Endothelial cell of umbilical vein (primary cell): Measurements from ENCODE around the gene SPINT4.

Source experiments
- EZH2 ChIP-seq: IDR thresholded peaks from 2 replicates; pipeline ENCODE4 v1.6.1; 2012; ENCODE audit warnings: borderline replicate concordance, low read depth, mild to moderate bottlenecking, moderate library complexity, low read length, inconsistent platforms; ENCODE audit not compliant: severe bottlenecking
- FOS ChIP-seq: IDR thresholded peaks from 2 replicates; pipeline ENCODE4 v1.6.1; 2011; ENCODE audit warnings: mild to moderate bottlenecking, low read length, moderate library complexity, borderline replicate concordance; ENCODE audit not compliant: insufficient read depth
- GATA2 ChIP-seq: IDR thresholded peaks from 2 replicates; pipeline ENCODE4 v1.7.0; 2011; ENCODE audit warnings: low read depth, mild to moderate bottlenecking, moderate library complexity, mixed read lengths, low read length; ENCODE audit not compliant: insufficient read length, insufficient read depth
- JUN ChIP-seq: IDR thresholded peaks from 2 replicates; pipeline ENCODE4 v1.6.1; 2011; ENCODE audit warnings: borderline replicate concordance, low read depth; ENCODE audit not compliant: insufficient read length, insufficient read depth
- MYC ChIP-seq: IDR thresholded peaks from one replicate; pipeline ENCODE4 v1.6.1; 2011; ENCODE audit warnings: mild to moderate bottlenecking, low read depth, low read length
- POLR2A ChIP-seq: IDR thresholded peaks from 2 replicates; pipeline ENCODE4 v1.6.1; 2012; ENCODE audit warnings: low read depth, mild to moderate bottlenecking, control low read depth, low read length
- POLR2AphosphoS5 ChIP-seq: IDR thresholded peaks from 2 replicates; pipeline ENCODE4 v1.6.1; 2012; ENCODE audit warnings: low read depth, mild to moderate bottlenecking, control low read depth, low read length, moderate library complexity; ENCODE audit not compliant: insufficient read depth
- TF ChIP-seq, protein P1 (sequence below): IDR thresholded peaks from 2 replicates; pipeline ENCODE4 v1.6.1; 2011; ENCODE audit not compliant: insufficient read depth, insufficient read length
- TF ChIP-seq, protein P2 (sequence below), 2 donors: IDR thresholded peaks; 1 replicate in 1 of 2; 2 replicates in 1 of 2; pipeline ENCODE4 v1.5.1; 2011; ENCODE audit warnings: low read length in 2 of 2, mild to moderate bottlenecking in 2 of 2, moderate library complexity in 2 of 2, control low read depth in 1 of 2, inconsistent platforms in 1 of 2, low read depth in 1 of 2; ENCODE audit not compliant: insufficient read depth in 1 of 2; ENCODE audit errors: extremely low read depth in 1 of 2

DNA sequence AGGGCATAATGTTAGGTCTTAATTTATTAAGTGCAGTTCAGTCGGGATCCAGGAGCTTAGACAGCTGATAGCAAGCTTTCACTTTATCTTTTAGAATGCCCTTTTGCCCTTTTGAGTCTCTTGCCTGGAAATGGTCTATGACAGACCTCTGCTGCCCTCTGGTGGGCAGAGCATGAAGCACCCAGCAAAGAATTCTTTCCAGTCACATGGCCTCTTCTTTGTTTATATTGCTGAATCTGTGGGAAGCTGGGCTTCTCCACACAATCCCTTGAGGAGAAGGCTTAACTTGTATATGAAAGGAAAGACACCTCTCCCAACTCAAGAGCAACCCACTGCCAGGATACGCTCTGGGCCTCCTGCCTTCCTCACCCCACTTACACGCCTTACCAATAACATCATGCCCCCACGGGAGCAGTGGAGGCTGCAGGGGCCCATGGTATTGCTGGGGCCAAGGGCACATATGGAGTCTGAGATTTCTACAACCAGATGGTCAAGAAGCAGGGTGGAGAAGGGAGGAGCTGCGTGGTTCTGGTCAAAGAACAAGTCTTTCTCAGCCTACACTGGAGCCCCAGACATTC lies 49.1 kb downstream of the SPINT4 start:
- TF ChIP-seq, protein P1, sequence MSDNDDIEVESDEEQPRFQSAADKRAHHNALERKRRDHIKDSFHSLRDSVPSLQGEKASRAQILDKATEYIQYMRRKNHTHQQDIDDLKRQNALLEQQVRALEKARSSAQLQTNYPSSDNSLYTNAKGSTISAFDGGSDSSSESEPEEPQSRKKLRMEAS = peak; percentile 79
- TF ChIP-seq, protein P2, sequence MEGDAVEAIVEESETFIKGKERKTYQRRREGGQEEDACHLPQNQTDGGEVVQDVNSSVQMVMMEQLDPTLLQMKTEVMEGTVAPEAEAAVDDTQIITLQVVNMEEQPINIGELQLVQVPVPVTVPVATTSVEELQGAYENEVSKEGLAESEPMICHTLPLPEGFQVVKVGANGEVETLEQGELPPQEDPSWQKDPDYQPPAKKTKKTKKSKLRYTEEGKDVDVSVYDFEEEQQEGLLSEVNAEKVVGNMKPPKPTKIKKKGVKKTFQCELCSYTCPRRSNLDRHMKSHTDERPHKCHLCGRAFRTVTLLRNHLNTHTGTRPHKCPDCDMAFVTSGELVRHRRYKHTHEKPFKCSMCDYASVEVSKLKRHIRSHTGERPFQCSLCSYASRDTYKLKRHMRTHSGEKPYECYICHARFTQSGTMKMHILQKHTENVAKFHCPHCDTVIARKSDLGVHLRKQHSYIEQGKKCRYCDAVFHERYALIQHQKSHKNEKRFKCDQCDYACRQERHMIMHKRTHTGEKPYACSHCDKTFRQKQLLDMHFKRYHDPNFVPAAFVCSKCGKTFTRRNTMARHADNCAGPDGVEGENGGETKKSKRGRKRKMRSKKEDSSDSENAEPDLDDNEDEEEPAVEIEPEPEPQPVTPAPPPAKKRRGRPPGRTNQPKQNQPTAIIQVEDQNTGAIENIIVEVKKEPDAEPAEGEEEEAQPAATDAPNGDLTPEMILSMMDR (IDR thresholded peaks at IDR 0.05; ENCODE audit: extremely low read depth in 1 of 2, insufficient read depth in 1 of 2, low read depth in 1 of 2, low read length in 2 of 2) = peak; percentile 85 to 93
- no peak for TF ChIP-seq POLR2AphosphoS5
- no peak for TF ChIP-seq POLR2A
- TF ChIP-seq EZH2 = no peak
- no peak for TF ChIP-seq MYC
- TF ChIP-seq GATA2 = no peak
- no peak for TF ChIP-seq FOS
- no peak for TF ChIP-seq JUN
